Measurements from ENCODE around the gene NRL. TPM values are rescaled to one million over a fixed set of nuclear protein-coding genes. Genes with fewer than 3 reads are reported as not detected.

The NRL gene
- total RNA-seq, 1 experiment from 2014 or later = 2.5 TPM

- H2BK12ac ChIP-seq (ENCODE audit: insufficient read length, low read depth, low read length) = no peak overlapping the region
- H3K4me1 ChIP-seq (ENCODE audit: insufficient read depth, low read length) = no peaks in the 10 kb centered on the region
- no peak overlapping the region for H3K23ac ChIP-seq (ENCODE audit: insufficient read length, low read depth, low read length)
- DNase-seq = no peak
- H2BK120ac ChIP-seq (ENCODE audit: low read depth, low read length, poor library complexity, severe bottlenecking) = no peak overlapping the region
- H2AK5ac ChIP-seq (ENCODE audit: insufficient read length, low read length) = no peak overlapping the region
- no peaks in the 10 kb centered on the region for H3K23me2 ChIP-seq (ENCODE audit: insufficient read length, low read depth, low read length, poor library complexity, severe bottlenecking)
- H4K5ac ChIP-seq (ENCODE audit: insufficient read length, low read depth, low read length) = no peak overlapping the region
- no peak overlapping the region for H2BK5ac ChIP-seq (ENCODE audit: insufficient read length, low read length)
- no peak overlapping the region for H3K4me2 ChIP-seq (ENCODE audit: insufficient read depth, insufficient read length, low read length)
- no peaks in the 10 kb centered on the region for H3K9me3 ChIP-seq (ENCODE audit: control insufficient read depth, low read depth, low read length)
- H3K56ac ChIP-seq (ENCODE audit: insufficient read length, low read depth, low read length) = no peak overlapping the region
- no peaks in the 10 kb centered on the region for H3K79me1 ChIP-seq (ENCODE audit: insufficient read depth, low read depth, low read length, poor library complexity, severe bottlenecking)
- Mint-ChIP-seq H3K9me3 (no peaks in the 10 kb centered on the region), H3K4me1 (peaks cover 9 to 10% of the 10 kb centered on the region in 2 experiments), H3K27ac (no peak overlapping the region), H3K4me3 (no peak overlapping the region), H3K36me3 (ENCODE audit: insufficient read depth in 1 of 3, low read depth in 3 of 3) (peaks cover 37 to 64% (median 57%) of the 10 kb centered on the region in 3 experiments), H3K27me3 (ENCODE audit: low read depth) (no peaks in the 10 kb centered on the region; the same call in 1 of the 2 replicates)
- no peak overlapping the region for H3K27ac ChIP-seq (ENCODE audit: insufficient read length, low read depth, low read length)
- H3T11ph ChIP-seq (ENCODE audit: low read length) = no peak overlapping the region
- no peaks in the 10 kb centered on the region for H3K27me3 ChIP-seq (ENCODE audit: insufficient read depth, low read length)
- H3K14ac ChIP-seq (ENCODE audit: insufficient read depth, low read length) = no peak overlapping the region
- no peak overlapping the region for H4K8ac ChIP-seq (replicated peaks; ENCODE audit: insufficient read length, low read depth, low read length)
- H2BK20ac ChIP-seq (ENCODE audit: low read depth, low read length, poor library complexity, severe bottlenecking) = no peak overlapping the region
- H4K91ac ChIP-seq (ENCODE audit: insufficient read length, low read depth, low read length) = no peak overlapping the region
- TF ChIP-seq CTCF (conservative IDR thresholded peaks at IDR 0.05) = no peak
- H2AFZ ChIP-seq (ENCODE audit: low read length) = no peak overlapping the region
- WGBS (ENCODE audit: extremely low coverage, insufficient read length, low lambda C conversion rate) = no CpG with 5 or more reads among the region's 1 CpG
- no peak overlapping the region for H3K9ac ChIP-seq (ENCODE audit: extremely low read depth, insufficient read length, low read length)
- H4K20me1 ChIP-seq (ENCODE audit: control insufficient read depth, insufficient read depth, insufficient read length) = no peaks in the 10 kb centered on the region
- H2BK15ac ChIP-seq (ENCODE audit: low read depth, low read length) = no peak overlapping the region
- no peaks in the 10 kb centered on the region for H3K79me2 ChIP-seq (ENCODE audit: insufficient read depth, low read length)
- H3K4ac ChIP-seq (ENCODE audit: low read depth, low read length) = no peak overlapping the region
- H3K18ac ChIP-seq (ENCODE audit: insufficient read length, low read depth, low read length) = no peak overlapping the region
Measured at GRCh38 chr14:24156840-24157239, 42.1 kb upstream of the NRL start.

All from H9 (cell line).